Thyroid gland (tissue), 4 donors: ENCODE measurements around the gene SLC16A5. TPM values are rescaled to one million over a fixed set of nuclear protein-coding genes. Genes with fewer than 3 reads are reported as not detected.
A peak's percentile ranks its signal among the peaks of the same experiment; 100 is the strongest.
"Not testable (repeated sequence)": the region's sequence is repeated elsewhere in the genome, so short reads cannot be mapped to it uniquely, and the experiment has no call there.

Experiments used
- DNase-seq, 2 donors: peaks; one replicate each; pipeline ENCODE4 v3.0.0-alpha.2; 2019
- H3K27ac ChIP-seq, 3 donors: fragments of 200-600 bp; sonication (generic); 1 replicate in 2 of 3; 2 replicates in 1 of 3; pipeline ENCODE4 v1.5.1; 2016 to 2019; ENCODE audit warnings: mild to moderate bottlenecking in 1 of 3, moderate library complexity in 1 of 3
- H3K27me3 ChIP-seq: fragments of 200-600 bp; sonication (generic); one replicate; pipeline ENCODE4 v1.5.1; 2019
- H3K36me3 ChIP-seq, 2 donors: fragments of 200-600 bp; sonication (generic); one replicate each; pipeline ENCODE4 v1.5.1; 2016 to 2019
- H3K4me1 ChIP-seq, 2 donors: fragments of 200-600 bp; sonication (generic); one replicate each; pipeline ENCODE4 v1.5.1; 2017 to 2019
- H3K4me3 ChIP-seq, 3 donors: fragments of 200-600 bp; sonication (generic); replicated peaks in 1 of 3; 1 replicate in 2 of 3; 2 replicates in 1 of 3; pipeline ENCODE4 v1.5.1; 2016; ENCODE audit warnings: mild to moderate bottlenecking in 1 of 3
- H3K9me3 ChIP-seq: fragments of 200-600 bp; sonication (generic); one replicate; pipeline ENCODE4 v1.5.1; 2017
- CTCF ChIP-seq, 6 experiments: fragments of 200-600 bp in 3 of 6; fragments of 450-650 bp in 3 of 6; sonication (generic) in 3 of 6; IDR thresholded peaks; one replicate each; pipeline ENCODE4 v1.5.1; 2016 to 2019; ENCODE audit warnings: antibody characterized with exemption in 6 of 6, mild to moderate bottlenecking in 2 of 6, inconsistent platforms in 1 of 6, moderate library complexity in 1 of 6
- POLR2A ChIP-seq, 2 donors: fragments of 450-650 bp; IDR thresholded peaks; one replicate each; pipeline ENCODE4 v1.6.1; 2017; ENCODE audit warnings: antibody characterized with exemption in 2 of 2, mild to moderate bottlenecking in 2 of 2, moderate library complexity in 1 of 2
- WGBS, 2 donors: methylation state at CpG; one replicate each; pipeline ENCODE4 v1.1.5; 2017; 5-methylcytosine and 5-hydroxymethylcytosine counted together
- intact Hi-C: fragments of 100-400 bp; cut with DNase I; formaldehyde crosslinking; loops from one replicate; pipeline ENCODE4 v1.15.1; 2023
- total RNA-seq, 4 donors: library from RNA; depleted of rRNA; stranded (reverse); fragments of >200 nt; gene quantifications; one replicate each; pipeline ENCODE4 v1.2.3, GENCODE V29; 2016

Gene SLC16A5
- total RNA-seq: 10 to 100 TPM; 24.1 to 40.3 (median 27.6) TPM

GRCh38 chr17:75087558-75088453 is at the start of gene SLC16A5:
SLC16A5 (plus strand) TSS chr17:75087954; CDS start chr17:75093637, 5,683 bp downstream.
- no peaks in the 10 kb centered on the region for H3K36me3 ChIP-seq
- H3K27me3 ChIP-seq: no peaks in the 10 kb centered on the region
- WGBS, 2 donors: 10 to 13% methylated on average over 6 to 9 of the region's 69 CpGs
- no peaks in the 10 kb centered on the region for H3K9me3 ChIP-seq
- peaks cover 47 to 74% of the 10 kb centered on the region in 2 donors for H3K4me1 ChIP-seq
- TF ChIP-seq CTCF (IDR thresholded peaks at IDR 0.05) (no peak), POLR2A (IDR thresholded peaks at IDR 0.05) (peak; percentile 50 to 84)
- H3K27ac ChIP-seq: peak within 1 kb of the TSS; percentile 69 to 88 (median 84)
- DNase-seq: peak; percentile 88 to 89
- H3K4me3 ChIP-seq: peak within 1 kb of the TSS in 2 of 3 donors; percentile 52 to 56
- intact Hi-C loops: no loop called here

- TF ChIP-seq CTCF (IDR thresholded peaks at IDR 0.05): no peak
- no peak for TF ChIP-seq POLR2A (IDR thresholded peaks at IDR 0.05)
- 92 to 95% methylated on average over 5 of the region's 5 CpGs for WGBS, 2 donors
- Histone ChIP-seq H3K4me3 (no peak overlapping the region), H3K27ac (no peak overlapping the region), H3K4me1 (peaks cover 10 to 21% of the 10 kb centered on the region in 2 donors), H3K9me3 (no peaks in the 10 kb centered on the region), H3K27me3 (no peaks in the 10 kb centered on the region), H3K36me3 (peaks cover 33 to 35% of the 10 kb centered on the region in 2 donors)
- DNase-seq: no peak
- intact Hi-C loops: no loop called here
Measured at GRCh38 chr17:75039238-75039637, 48.5 kb upstream of the SLC16A5 start.

DNA sequence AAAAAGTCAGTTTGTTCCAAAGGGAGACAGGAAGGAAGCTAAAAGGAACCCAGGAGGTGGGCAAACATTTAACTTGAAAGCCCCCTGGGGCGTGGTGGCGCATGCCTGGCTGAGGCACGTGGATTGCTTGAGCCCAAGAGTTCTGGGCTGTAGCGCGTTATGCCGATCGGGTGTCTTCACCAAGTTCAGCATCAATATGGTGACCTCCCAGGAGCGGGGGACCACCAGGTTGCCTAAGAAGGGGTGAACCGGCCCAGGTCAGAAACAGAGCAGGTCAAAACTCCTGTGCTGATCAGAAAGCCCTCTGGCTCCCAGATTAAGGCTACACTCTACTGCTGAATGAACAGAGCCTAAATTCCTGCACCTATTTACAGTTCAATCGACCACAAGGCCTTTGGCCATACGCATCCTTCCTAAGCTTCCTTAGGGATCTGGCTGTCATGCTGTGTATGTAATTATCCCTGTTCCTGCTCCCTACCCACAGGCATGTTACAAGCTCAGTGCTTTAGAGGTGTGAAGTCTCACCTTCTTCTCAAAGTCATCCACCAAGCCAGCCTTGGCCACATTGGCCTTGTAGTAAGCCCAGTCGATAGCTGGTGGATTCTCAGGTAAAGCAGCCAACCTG is 46.0 kb upstream of the SLC16A5 start:
- H3K4me1 ChIP-seq: peaks cover 5 to 8% of the 10 kb centered on the region in 2 donors

GRCh38 chr17:75043789-75044188 is 44.0 kb upstream of the SLC16A5 start:
- H3K9me3 ChIP-seq, H3K27me3 ChIP-seq, intact Hi-C loops, DNase-seq, H3K4me3 ChIP-seq: not testable (repeated sequence)
- peak overlapping the region in 1 of 3 donors; percentile 30 for H3K27ac ChIP-seq
- peaks cover 26 to 34% of the 10 kb centered on the region in 2 donors for H3K36me3 ChIP-seq
- H3K4me1 ChIP-seq: peaks cover 16 to 17% of the 10 kb centered on the region in 2 donors
- 57 to 64% methylated on average over 5 of the region's 5 CpGs for WGBS, 2 donors

More for the DNA sequence above, 46.0 kb upstream of the SLC16A5 start:
- H3K9me3 ChIP-seq: no peaks in the 10 kb centered on the region
- intact Hi-C loops: no loop called here
- H3K36me3 ChIP-seq: peaks cover 33 to 35% of the 10 kb centered on the region in 2 donors
- 87 to 92% methylated on average over 11 to 12 of the region's 12 CpGs for WGBS, 2 donors
- no peaks in the 10 kb centered on the region for H3K27me3 ChIP-seq
- TF ChIP-seq CTCF (IDR thresholded peaks at IDR 0.05) (no peak), POLR2A (IDR thresholded peaks at IDR 0.05) (no peak)
- no peak overlapping the region for H3K4me3 ChIP-seq
- H3K27ac ChIP-seq: no peak overlapping the region
- DNase-seq: no peak

DNA sequence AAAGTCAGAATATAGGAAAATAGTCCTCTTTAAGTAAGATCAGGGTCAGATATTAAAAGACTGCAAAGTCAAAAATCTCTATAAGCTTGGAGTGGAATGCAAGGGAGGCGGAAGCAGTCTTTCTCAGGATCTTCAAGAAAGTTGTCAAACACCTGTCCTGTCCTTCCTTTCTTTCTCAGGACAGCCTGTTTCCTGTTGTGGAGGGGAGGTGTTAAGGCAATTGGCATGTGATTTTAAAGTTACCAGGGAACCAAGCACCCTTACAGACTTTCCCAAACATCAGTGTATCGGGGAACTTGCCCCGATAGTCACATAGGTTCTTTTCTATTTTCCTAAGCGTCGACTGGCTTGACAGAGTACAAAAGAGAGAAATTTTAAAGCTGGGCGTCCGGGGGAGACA is 43.0 kb upstream of the SLC16A5 start:
- intact Hi-C loops: no loop called here
- Histone ChIP-seq H3K27ac (no peak overlapping the region), H3K27me3 (no peaks in the 10 kb centered on the region), H3K36me3 (peaks cover 17 to 26% of the 10 kb centered on the region in 2 donors), H3K9me3 (no peaks in the 10 kb centered on the region), H3K4me3 (no peak overlapping the region), H3K4me1 (peaks cover 16 to 17% of the 10 kb centered on the region in 2 donors)
- WGBS, 2 donors: 74 to 86% methylated on average over 7 of the region's 7 CpGs
- TF ChIP-seq POLR2A (IDR thresholded peaks at IDR 0.05): no peak
- no peak for TF ChIP-seq CTCF (IDR thresholded peaks at IDR 0.05)
- DNase-seq: no peak

- DNase-seq, H3K9me3 ChIP-seq, H3K27me3 ChIP-seq, intact Hi-C loops: not testable (repeated sequence)
- Histone ChIP-seq H3K4me3 (peak overlapping the region in 1 of 3 donors; percentile 64), H3K27ac (peak overlapping the region in 2 of 3 donors; percentile 83 to 88), H3K36me3 (peaks cover 9 to 14% of the 10 kb centered on the region in 2 donors), H3K4me1 (peaks cover 16 to 17% of the 10 kb centered on the region in 2 donors)
- whole genome bisulfite sequencing, 2 donors: 17 to 18% methylated on average over 25 of the region's 25 CpGs
Measured at GRCh38 chr17:75045946-75046406, 41.8 kb upstream of the SLC16A5 start.
